Skeletal muscle tissue (tissue), 4 donors: ENCODE measurements around the gene UCN. TPM values are rescaled to one million over a fixed set of nuclear protein-coding genes. Genes with fewer than 3 reads are reported as not detected.

Experiments
- H3K27ac ChIP-seq: one replicate; pipeline ENCODE4 v1.7.0; 2013; ENCODE audit warnings: mild to moderate bottlenecking, low read depth, low read length, inconsistent platforms
- H3K27me3 ChIP-seq, 3 donors: one replicate each; pipeline ENCODE4 v1.7.0; 2013; ENCODE audit warnings: low read length in 3 of 3; ENCODE audit not compliant: control insufficient read depth in 3 of 3, insufficient read depth in 3 of 3
- H3K36me3 ChIP-seq, 3 donors: one replicate each; pipeline ENCODE4 v1.7.0; 2013; ENCODE audit warnings: low read length in 3 of 3; ENCODE audit not compliant: control insufficient read depth in 3 of 3, insufficient read depth in 3 of 3
- H3K4me1 ChIP-seq, 3 donors: one replicate each; pipeline ENCODE4 v1.7.0; 2013; ENCODE audit warnings: low read length in 3 of 3, mild to moderate bottlenecking in 3 of 3; ENCODE audit not compliant: control insufficient read depth in 3 of 3, insufficient read depth in 3 of 3
- H3K4me3 ChIP-seq, 3 donors: one replicate each; pipeline ENCODE4 v1.7.0; 2013; ENCODE audit warnings: low read length in 3 of 3
- H3K9ac ChIP-seq, 3 donors: one replicate each; pipeline ENCODE4 v1.7.0; 2013; ENCODE audit warnings: low read length in 3 of 3, mild to moderate bottlenecking in 3 of 3, moderate library complexity in 2 of 3, low read depth in 1 of 3
- H3K9me3 ChIP-seq, 3 donors: one replicate each; pipeline ENCODE4 v1.7.0; 2013; ENCODE audit warnings: low read length in 3 of 3; ENCODE audit not compliant: control insufficient read depth in 3 of 3
- total RNA-seq: library from RNA; depleted of rRNA; stranded (reverse); fragments of >200 nt; gene quantifications from one replicate; pipeline ENCODE4 v1.2.3, GENCODE V29; 2014
- donor health status: Osteomylitis.

UCN gene
- total RNA-seq, 1 donor from 2014 or later: 1.0 TPM

DNA sequence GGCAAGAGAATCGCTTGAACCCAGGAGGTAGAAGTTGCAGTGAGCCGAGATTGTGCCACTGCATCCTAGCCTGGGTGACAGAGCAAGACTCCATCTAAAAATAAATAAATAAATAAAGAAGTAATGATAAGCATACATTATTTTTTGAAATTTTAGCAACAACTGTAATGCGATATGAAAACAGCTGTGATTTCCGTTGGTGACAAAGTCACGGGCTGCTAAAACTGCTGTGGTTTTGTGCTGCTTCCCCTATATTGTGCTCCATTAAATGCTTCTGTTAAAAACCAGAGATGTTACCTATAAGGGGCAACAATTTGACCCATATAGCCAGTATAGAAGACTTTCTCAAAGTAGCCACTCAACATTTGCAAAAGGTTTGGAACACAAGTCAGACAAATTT is 17.7 kb downstream of the UCN start:
- no peaks in the 10 kb centered on the region for H3K27me3 ChIP-seq
- peaks cover 5 to 10% (median 9%) of the 10 kb centered on the region in 3 donors for H3K36me3 ChIP-seq
- peak overlapping the region in 2 of 3 donors; percentile 11 to 49 for H3K4me3 ChIP-seq
- H3K9me3 ChIP-seq: no peaks in the 10 kb centered on the region
- H3K4me1 ChIP-seq: peaks cover 55 to 86% (median 67%) of the 10 kb centered on the region in 3 donors
- no peak overlapping the region for H3K27ac ChIP-seq
- peak overlapping the region in 2 of 3 donors; percentile 57 to 64 for H3K9ac ChIP-seq

DNA sequence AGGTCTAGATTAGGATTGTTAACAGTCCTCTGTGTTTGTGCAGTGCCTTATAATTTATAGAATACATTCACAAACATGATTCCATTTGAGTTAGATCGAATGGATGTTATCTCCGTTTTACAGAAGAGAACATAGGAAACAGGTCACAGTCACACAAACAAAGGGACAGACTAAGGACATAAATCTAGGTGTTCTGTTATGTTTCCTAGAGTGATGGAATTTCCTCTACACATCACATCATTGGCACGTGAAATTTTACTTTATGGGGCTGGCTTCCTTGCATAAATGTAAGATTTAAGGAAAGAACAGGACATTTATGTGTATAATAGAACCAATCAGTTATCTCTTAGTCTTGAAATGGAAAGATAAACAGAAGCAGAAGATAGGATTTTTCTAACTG is 19.6 kb downstream of the UCN start:
- H3K4me3 ChIP-seq: peak overlapping the region; percentile 32 to 63 (median 49)
- peak overlapping the region; percentile 15 to 69 (median 55) for H3K9ac ChIP-seq
- H3K9me3 ChIP-seq: no peaks in the 10 kb centered on the region
- H3K4me1 ChIP-seq: peaks cover 46 to 69% (median 55%) of the 10 kb centered on the region in 3 donors
- H3K36me3 ChIP-seq: peaks cover 7 to 20% (median 10%) of the 10 kb centered on the region in 3 donors
- H3K27ac ChIP-seq: peak overlapping the region; percentile 3
- H3K27me3 ChIP-seq: no peaks in the 10 kb centered on the region

DNA sequence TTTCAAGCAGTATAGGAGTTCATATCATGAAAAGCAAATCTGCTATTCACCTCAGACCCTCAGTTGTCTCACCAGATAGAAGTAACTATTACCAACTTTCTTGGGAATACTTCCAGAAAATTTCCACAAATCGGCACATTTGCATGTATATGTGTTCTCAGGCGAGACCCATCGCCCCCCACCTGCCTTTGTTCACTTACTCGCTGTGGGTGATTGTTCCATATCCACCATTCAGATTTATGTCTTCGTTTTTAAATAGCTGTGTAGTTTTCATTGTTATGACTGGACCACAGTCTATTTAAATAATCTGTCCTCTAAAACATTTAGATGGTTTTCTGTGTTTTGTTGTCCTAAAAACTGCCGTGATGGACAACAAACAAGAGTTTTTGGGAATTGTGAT is 22.8 kb downstream of the UCN start:
- Histone ChIP-seq H3K27me3 (no peaks in the 10 kb centered on the region), H3K4me3 (peak overlapping the region; percentile 97 to 99 (median 98)), H3K9ac (peak overlapping the region; percentile 66 to 100 (median 98)), H3K9me3 (no peaks in the 10 kb centered on the region), H3K36me3 (peaks cover 7 to 20% (median 10%) of the 10 kb centered on the region in 3 donors), H3K27ac (peak overlapping the region; percentile 99), H3K4me1 (peaks cover 41 to 62% (median 41%) of the 10 kb centered on the region in 3 donors)

DNA sequence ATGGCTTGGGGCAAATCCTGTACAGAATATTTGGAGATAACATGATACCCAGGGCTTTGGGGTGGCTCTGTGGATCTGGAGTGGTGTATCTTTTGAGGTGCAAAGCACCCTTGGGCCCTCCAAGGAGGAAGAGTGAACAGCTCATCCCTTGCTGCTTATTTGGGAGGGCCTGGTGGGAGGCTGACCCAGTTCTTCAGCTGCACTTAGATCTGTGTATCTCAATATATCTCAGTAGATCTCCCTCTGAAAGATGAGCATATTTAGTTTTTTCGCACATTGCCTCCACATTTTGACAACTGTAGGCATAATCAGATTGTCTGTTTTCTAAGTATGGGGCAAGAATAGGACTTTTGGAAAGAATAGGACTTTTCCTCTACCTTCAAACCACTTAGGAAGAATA is 23.2 kb downstream of the UCN start:
- Histone ChIP-seq H3K4me3 (peak overlapping the region; percentile 97 to 99 (median 98)), H3K9ac (peak overlapping the region; percentile 66 to 100 (median 98)), H3K4me1 (peaks cover 42 to 62% (median 46%) of the 10 kb centered on the region in 3 donors), H3K36me3 (peaks cover 7 to 20% (median 10%) of the 10 kb centered on the region in 3 donors), H3K27ac (peak overlapping the region; percentile 99), H3K9me3 (no peaks in the 10 kb centered on the region), H3K27me3 (no peaks in the 10 kb centered on the region)

DNA sequence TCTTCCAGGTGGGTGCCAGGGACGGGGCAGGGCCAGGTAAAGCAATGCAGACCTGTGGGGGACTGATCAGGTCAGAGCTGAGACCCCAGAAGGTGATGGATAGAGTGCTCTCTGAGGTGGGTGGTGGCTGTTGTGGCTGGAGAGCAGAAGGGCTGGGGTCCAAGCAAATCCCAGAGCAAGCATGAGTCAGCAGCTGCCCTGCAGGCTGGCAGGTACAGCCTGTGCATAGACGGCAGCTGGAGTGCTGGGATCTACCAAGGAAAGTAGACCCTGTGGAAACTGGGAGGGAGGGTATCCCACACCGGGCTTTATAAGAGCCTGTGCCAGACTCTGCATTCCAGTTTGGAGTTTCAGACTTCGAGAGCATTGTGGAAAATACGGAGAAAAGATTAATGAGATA is 25.4 kb downstream of the UCN start:
- Histone ChIP-seq H3K27me3 (no peaks in the 10 kb centered on the region), H3K27ac (peak overlapping the region; percentile 99), H3K9me3 (no peaks in the 10 kb centered on the region), H3K36me3 (peaks cover 2 to 17% (median 3%) of the 10 kb centered on the region in 3 donors), H3K9ac (peak overlapping the region; percentile 98 to 100 (median 99)), H3K4me1 (peaks cover 33 to 42% (median 41%) of the 10 kb centered on the region in 3 donors), H3K4me3 (peak overlapping the region; percentile 97 to 99 (median 98))

DNA sequence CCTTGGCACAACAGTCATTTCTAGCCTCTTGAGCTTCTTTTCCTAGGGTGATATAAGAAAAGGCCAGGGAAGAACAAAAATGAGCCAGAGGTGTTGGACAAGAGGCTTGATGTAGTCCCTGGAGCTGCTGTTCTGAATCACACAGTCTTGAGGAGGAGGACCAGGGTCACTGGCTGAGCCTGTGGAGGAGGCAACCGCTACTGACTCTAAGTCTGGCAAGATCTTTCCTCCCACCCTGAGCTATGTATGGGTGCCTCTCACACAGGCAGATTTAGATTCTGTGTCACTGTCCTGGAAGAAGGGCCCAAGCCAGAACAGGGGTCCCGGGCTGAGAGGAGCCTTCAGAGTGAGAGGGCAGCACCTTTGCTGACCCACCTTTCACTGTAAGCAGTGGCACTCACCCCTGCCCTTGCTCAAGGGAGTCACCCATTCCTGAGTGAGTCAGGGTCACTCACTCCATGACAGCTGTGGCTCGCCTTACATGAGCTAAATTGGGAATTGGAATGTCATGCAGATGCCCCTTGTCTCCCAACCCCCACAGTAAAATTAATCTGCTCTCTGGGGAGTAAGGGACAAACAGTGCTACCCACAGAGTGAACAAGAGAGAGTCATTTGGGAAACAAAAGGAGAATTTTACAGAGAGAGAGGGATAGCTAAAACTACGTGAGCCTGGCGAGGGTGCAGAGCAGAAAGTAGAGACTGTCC is 26.2 kb downstream of the UCN start, which contains the start of gene TRIM54:
TSS of gene TRIM54 (plus strand) at position 575 of the 705 bp plus-strand sequence. CDS start 303 bp downstream, outside the sequence.
- H3K36me3 ChIP-seq: peaks cover 0 to 13% (median 2%) of the 10 kb centered on the region in 3 donors
- no peaks in the 10 kb centered on the region for H3K9me3 ChIP-seq
- peak within 1 kb of the TSS; percentile 97 to 99 (median 98) for H3K4me3 ChIP-seq
- H3K9ac ChIP-seq: peak within 1 kb of the TSS; percentile 98 to 100 (median 99)
- peaks cover 25 to 33% (median 33%) of the 10 kb centered on the region in 3 donors for H3K4me1 ChIP-seq
- H3K27me3 ChIP-seq: no peaks in the 10 kb centered on the region
- peak within 1 kb of the TSS; percentile 99 for H3K27ac ChIP-seq

DNA sequence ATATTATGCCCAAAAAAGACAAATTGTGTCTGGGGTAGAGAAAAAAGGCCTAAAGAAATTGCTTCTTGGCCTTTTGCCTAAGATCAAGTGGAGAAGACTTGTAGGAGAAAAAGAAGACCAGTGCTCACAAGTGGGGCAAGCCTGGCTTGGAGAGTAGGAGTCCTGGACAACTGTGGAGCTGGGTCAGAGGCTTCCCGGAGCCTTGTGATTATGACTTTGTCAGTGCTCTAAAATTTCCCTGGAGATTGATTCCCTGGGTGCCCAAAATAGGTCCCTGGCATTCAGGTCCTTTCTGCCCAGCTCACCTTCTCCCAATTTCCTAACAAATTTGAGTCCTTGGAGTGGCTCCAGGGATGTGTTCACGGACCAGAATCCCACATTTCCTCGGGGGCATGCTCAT is 26.8 kb downstream of the UCN start:
- peaks cover 20 to 29% (median 28%) of the 10 kb centered on the region in 3 donors for H3K4me1 ChIP-seq
- H3K36me3 ChIP-seq: peaks cover 0 to 11% (median 2%) of the 10 kb centered on the region in 3 donors
- H3K9me3 ChIP-seq: no peaks in the 10 kb centered on the region
- peaks cover 0 to 2% (median 0%) of the 10 kb centered on the region in 3 donors for H3K27me3 ChIP-seq
- H3K4me3 ChIP-seq: peak overlapping the region; percentile 49 to 99 (median 97)
- peak overlapping the region; percentile 78 to 99 (median 98) for H3K9ac ChIP-seq
- H3K27ac ChIP-seq: peak overlapping the region; percentile 99

DNA sequence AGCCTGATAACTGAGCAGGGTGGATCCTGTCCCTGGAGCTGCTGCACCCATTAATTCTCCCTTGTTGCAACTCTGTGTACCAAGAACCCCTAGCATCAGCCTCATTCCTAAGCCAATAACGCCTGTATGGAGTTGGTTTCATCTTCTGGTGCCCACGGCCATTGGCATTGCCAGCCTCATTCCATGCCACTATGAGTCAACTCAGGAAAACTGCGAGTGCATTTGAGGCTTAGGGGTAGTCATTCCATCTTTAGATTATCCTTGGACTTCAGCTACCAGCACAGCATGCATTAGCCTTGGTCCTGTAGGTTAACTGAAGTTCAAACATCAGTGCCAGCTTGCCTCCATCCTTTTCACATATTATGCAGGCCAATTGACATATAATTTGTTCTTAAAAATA is 27.4 kb downstream of the UCN start:
- peak overlapping the region in 2 of 3 donors; percentile 78 to 98 for H3K9ac ChIP-seq
- H3K27me3 ChIP-seq: peaks cover 0 to 4% (median 0%) of the 10 kb centered on the region in 3 donors
- H3K4me3 ChIP-seq: peak overlapping the region in 2 of 3 donors; percentile 25 to 29
- H3K9me3 ChIP-seq: no peaks in the 10 kb centered on the region
- H3K4me1 ChIP-seq: peaks cover 20 to 27% (median 25%) of the 10 kb centered on the region in 3 donors
- peak overlapping the region; percentile 99 for H3K27ac ChIP-seq
- H3K36me3 ChIP-seq: peaks cover 0 to 11% (median 2%) of the 10 kb centered on the region in 3 donors

DNA sequence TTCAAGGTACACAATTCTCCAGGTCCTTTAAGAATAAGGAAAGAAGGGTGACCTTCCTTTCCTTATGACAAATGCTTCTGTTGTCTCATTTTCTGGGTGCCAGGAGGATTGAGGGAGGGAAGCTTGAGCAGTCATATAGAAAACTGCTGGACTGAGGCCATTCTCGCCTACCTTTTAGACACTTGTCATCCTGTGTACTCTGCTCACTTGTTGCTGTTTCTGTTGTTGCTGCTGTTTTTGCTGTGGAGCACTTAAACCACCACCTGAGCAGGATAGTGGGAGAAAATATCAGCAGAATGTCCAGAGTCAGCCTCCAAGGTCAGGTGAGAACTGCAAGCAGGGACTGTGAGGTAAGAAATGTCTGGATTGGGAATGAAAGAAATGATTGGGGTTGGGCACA is 30.2 kb downstream of the UCN start:
- H3K4me1 ChIP-seq: peaks cover 20 to 27% (median 22%) of the 10 kb centered on the region in 3 donors
- no peak overlapping the region for H3K27ac ChIP-seq
- H3K27me3 ChIP-seq: peaks cover 0 to 12% (median 0%) of the 10 kb centered on the region in 3 donors
- H3K36me3 ChIP-seq: no peaks in the 10 kb centered on the region
- H3K9ac ChIP-seq: no peak overlapping the region
- no peak overlapping the region for H3K4me3 ChIP-seq
- no peaks in the 10 kb centered on the region for H3K9me3 ChIP-seq
